Trophoblast cell (in vitro differentiated cells and primary cell): ENCODE measurements around the gene KCNT1.

Experiments
- DNase-seq, 2 donors: peaks; one replicate each; pipeline ENCODE4 v3.0.0-alpha.2; 2016
- H2AFZ ChIP-seq: 2 replicates; pipeline ENCODE4 v1.6.1; 2013; ENCODE audit warnings: low read length, moderate library complexity, mild to moderate bottlenecking; ENCODE audit not compliant: insufficient read depth, poor library complexity
- H2AK5ac ChIP-seq: 2 replicates; pipeline ENCODE4 v1.6.1; 2013; ENCODE audit warnings: mild to moderate bottlenecking, low read length
- H2BK120ac ChIP-seq: 2 replicates; pipeline ENCODE4 v1.6.1; 2013; ENCODE audit warnings: low read length, mild to moderate bottlenecking, moderate library complexity; ENCODE audit not compliant: insufficient read depth, poor library complexity
- H2BK12ac ChIP-seq: 2 replicates; pipeline ENCODE4 v1.6.1; 2013; ENCODE audit warnings: mild to moderate bottlenecking, low read length, moderate library complexity
- H2BK5ac ChIP-seq: 2 replicates; pipeline ENCODE4 v1.6.1; 2013; ENCODE audit warnings: low read length, low read depth, moderate library complexity, mild to moderate bottlenecking; ENCODE audit not compliant: poor library complexity
- H3K14ac ChIP-seq: 2 replicates; pipeline ENCODE4 v1.6.1; 2013; ENCODE audit warnings: mild to moderate bottlenecking, low read length
- H3K18ac ChIP-seq: 2 replicates; pipeline ENCODE4 v1.6.1; 2013; ENCODE audit warnings: mild to moderate bottlenecking, low read length
- H3K23ac ChIP-seq: 2 replicates; pipeline ENCODE4 v1.6.1; 2013; ENCODE audit warnings: low read length
- H3K27ac ChIP-seq: 2 replicates; pipeline ENCODE4 v1.5.1; 2013; ENCODE audit warnings: low read depth, mild to moderate bottlenecking, inconsistent platforms, low read length, moderate library complexity
- H3K27me3 ChIP-seq: 2 replicates; pipeline ENCODE4 v1.6.1; 2013; ENCODE audit warnings: inconsistent platforms, mild to moderate bottlenecking, low read length, moderate library complexity; ENCODE audit not compliant: insufficient read depth
- H3K36me3 ChIP-seq, 2 experiments: 1 replicate in 1 of 2; 2 replicates in 1 of 2; pipeline ENCODE4 v1.6.1; 2013; ENCODE audit warnings: low read length in 2 of 2, mild to moderate bottlenecking in 2 of 2, moderate library complexity in 1 of 2; ENCODE audit not compliant: insufficient read depth in 2 of 2, control insufficient read depth in 1 of 2
- H3K4ac ChIP-seq: 2 replicates; pipeline ENCODE4 v1.6.1; 2013; ENCODE audit warnings: low read depth, mild to moderate bottlenecking, low read length, moderate library complexity
- H3K4me1 ChIP-seq, 2 experiments: 1 replicate in 1 of 2; 2 replicates in 1 of 2; pipeline ENCODE4 v1.6.1; 2013; ENCODE audit warnings: low read length in 2 of 2, mild to moderate bottlenecking in 2 of 2, moderate library complexity in 1 of 2; ENCODE audit not compliant: insufficient read depth in 2 of 2, control insufficient read depth in 1 of 2
- H3K4me2 ChIP-seq: 2 replicates; pipeline ENCODE4 v1.6.1; 2013; ENCODE audit warnings: inconsistent platforms, mild to moderate bottlenecking, low read length, moderate library complexity
- H3K4me3 ChIP-seq: 2 replicates; pipeline ENCODE4 v1.5.1; 2013; ENCODE audit warnings: mild to moderate bottlenecking, low read depth, low read length, inconsistent platforms
- H3K79me1 ChIP-seq: one replicate; pipeline ENCODE4 v1.6.1; 2013; ENCODE audit warnings: low read length
- H3K79me2 ChIP-seq: 2 replicates; pipeline ENCODE4 v1.6.1; 2013; ENCODE audit warnings: low read length, mild to moderate bottlenecking; ENCODE audit not compliant: control insufficient read depth, insufficient read depth, poor library complexity
- H3K9ac ChIP-seq: 2 replicates; pipeline ENCODE4 v1.6.1; 2013; ENCODE audit warnings: mild to moderate bottlenecking, low read length
- H3K9me3 ChIP-seq: 2 replicates; pipeline ENCODE4 v1.6.1; 2013; ENCODE audit warnings: low read depth, mild to moderate bottlenecking, control low read depth, inconsistent platforms, low read length; ENCODE audit not compliant: insufficient read depth
- H4K12ac ChIP-seq: 2 replicates; pipeline ENCODE4 v1.6.1; 2013; ENCODE audit warnings: low read depth, mild to moderate bottlenecking, low read length, moderate library complexity
- H4K8ac ChIP-seq: 2 replicates; pipeline ENCODE4 v1.6.1; 2013; ENCODE audit warnings: low read depth, mild to moderate bottlenecking, low read length, moderate library complexity
- H4K91ac ChIP-seq: one replicate; pipeline ENCODE4 v1.6.1; 2013; ENCODE audit warnings: low read depth, mild to moderate bottlenecking, low read length, moderate library complexity
- WGBS: extraction: QIAGEN DNeasy Blood & Tissue Kit; methylation state at CpG from one replicate; pipeline ENCODE4 v1.1.7; 2013; ENCODE audit warnings: missing lambda C conversion rate; ENCODE audit not compliant: insufficient read length, insufficient coverage; ENCODE audit errors: extremely low coverage; 5-methylcytosine and 5-hydroxymethylcytosine counted together

The KCNT1 gene

GRCh38 chr9:135717410-135717809, 15.4 kb downstream of the KCNT1 start:
- Histone ChIP-seq H2BK120ac (no peak overlapping the region), H3K27me3 (peaks cover 5% of the 10 kb centered on the region), H3K9ac (no peak overlapping the region), H3K36me3 (no peaks in the 10 kb centered on the region), H3K4me1 (peaks cover 0 to 2% of the 10 kb centered on the region in 2 experiments), H2BK5ac (no peak overlapping the region), H3K14ac (no peak overlapping the region), H3K79me2 (no peaks in the 10 kb centered on the region), H3K9me3 (no peaks in the 10 kb centered on the region), H3K23ac (no peak overlapping the region), H4K91ac (no peak overlapping the region), H3K18ac (no peak overlapping the region), H2AK5ac (no peak overlapping the region), H3K4ac (no peak overlapping the region), H4K12ac (no peak overlapping the region), H4K8ac (no peak overlapping the region), H2AFZ (no peak overlapping the region), H3K27ac (no peak overlapping the region), H2BK12ac (no peak overlapping the region), H3K79me1 (no peaks in the 10 kb centered on the region), H3K4me2 (no peak overlapping the region), H3K4me3 (no peak overlapping the region)
- no peak for DNase-seq
- WGBS: no CpG with 5 or more reads among the region's 13 CpGs

DNA sequence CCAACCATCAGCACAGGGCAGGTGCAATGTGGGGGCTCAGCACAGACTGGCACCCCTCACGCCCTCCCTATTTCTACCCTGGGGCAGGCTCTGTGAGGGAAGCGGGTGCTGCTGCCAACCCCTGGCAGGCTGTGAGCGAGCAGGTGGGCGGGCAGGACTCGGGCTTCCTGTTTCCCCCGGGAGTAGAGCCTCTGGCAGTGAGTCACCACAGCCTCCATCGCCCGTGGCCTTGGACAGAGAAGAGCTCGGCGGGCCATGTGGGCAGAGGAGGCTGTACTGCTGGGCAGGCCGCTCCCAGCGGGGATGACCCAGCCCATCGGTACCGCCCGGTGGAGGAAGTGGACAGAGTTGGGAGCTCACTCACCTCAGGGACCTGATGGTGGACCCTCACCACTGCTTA, 16.6 kb downstream of the KCNT1 start:
- no peak overlapping the region for H4K91ac ChIP-seq
- peaks cover 0 to 2% of the 10 kb centered on the region in 2 experiments for H3K4me1 ChIP-seq
- no peaks in the 10 kb centered on the region for H3K79me2 ChIP-seq
- no peak overlapping the region for H3K4ac ChIP-seq
- H2BK5ac ChIP-seq: no peak overlapping the region
- no peak overlapping the region for H3K14ac ChIP-seq
- H2BK120ac ChIP-seq: no peak overlapping the region
- H4K12ac ChIP-seq: no peak overlapping the region
- no peak overlapping the region for H4K8ac ChIP-seq
- no peak overlapping the region for H2BK12ac ChIP-seq
- no peak overlapping the region for H3K18ac ChIP-seq
- H3K9me3 ChIP-seq: no peaks in the 10 kb centered on the region
- no peaks in the 10 kb centered on the region for H3K79me1 ChIP-seq
- no peak for DNase-seq
- H3K36me3 ChIP-seq: no peaks in the 10 kb centered on the region
- WGBS: no CpG with 5 or more reads among the region's 15 CpGs
- H3K27me3 ChIP-seq: peaks cover 5% of the 10 kb centered on the region
- H2AK5ac ChIP-seq: no peak overlapping the region
- H3K27ac ChIP-seq: no peak overlapping the region
- H2AFZ ChIP-seq: no peak overlapping the region
- H3K4me2 ChIP-seq: no peak overlapping the region
- H3K9ac ChIP-seq: no peak overlapping the region
- H3K23ac ChIP-seq: no peak overlapping the region
- H3K4me3 ChIP-seq: no peak overlapping the region

GRCh38 chr9:135719472-135719871, 17.5 kb downstream of the KCNT1 start:
- Histone ChIP-seq H3K27ac (no peak overlapping the region), H3K9me3 (no peaks in the 10 kb centered on the region), H4K91ac (no peak overlapping the region), H3K79me2 (no peaks in the 10 kb centered on the region), H3K4ac (no peak overlapping the region), H2AFZ (no peak overlapping the region), H3K36me3 (no peaks in the 10 kb centered on the region), H2BK5ac (no peak overlapping the region), H3K18ac (no peak overlapping the region), H2AK5ac (no peak overlapping the region), H3K14ac (no peak overlapping the region), H3K79me1 (no peaks in the 10 kb centered on the region), H3K23ac (no peak overlapping the region), H4K8ac (no peak overlapping the region), H3K9ac (no peak overlapping the region), H2BK12ac (no peak overlapping the region), H3K4me3 (no peak overlapping the region), H3K4me2 (no peak overlapping the region), H4K12ac (no peak overlapping the region), H2BK120ac (no peak overlapping the region), H3K4me1 (peaks cover 0 to under 1% of the 10 kb centered on the region in 2 experiments), H3K27me3 (peaks cover 5% of the 10 kb centered on the region)
- WGBS: no CpG with 5 or more reads among the region's 9 CpGs
- DNase-seq: no peak

DNA sequence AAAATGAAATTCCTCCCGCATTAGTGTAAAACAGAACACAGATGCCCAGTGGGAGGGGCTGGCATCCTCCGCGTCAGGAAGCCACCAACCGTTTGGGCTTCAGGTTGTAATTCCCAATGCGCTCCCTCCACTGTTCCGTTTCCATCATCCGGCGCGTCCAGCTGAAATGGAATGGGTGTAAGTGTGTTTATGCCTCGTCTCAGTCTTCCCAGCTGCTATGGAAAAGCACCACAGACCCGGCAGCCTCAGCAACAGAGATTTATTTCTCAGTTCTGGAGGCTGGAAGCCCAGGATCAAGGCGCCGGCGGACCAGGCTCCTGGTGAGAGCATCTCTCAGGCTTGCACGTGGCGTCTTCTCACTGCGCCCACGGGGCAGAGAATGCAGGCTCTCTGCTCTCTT, 20.4 kb downstream of the KCNT1 start:
- Histone ChIP-seq H3K27me3 (no peaks in the 10 kb centered on the region), H3K4me2 (no peak overlapping the region), H3K9me3 (no peaks in the 10 kb centered on the region), H2AFZ (no peak overlapping the region), H2BK12ac (no peak overlapping the region), H4K91ac (no peak overlapping the region), H3K14ac (no peak overlapping the region), H3K4me1 (no peaks in the 10 kb centered on the region), H4K12ac (no peak overlapping the region), H3K79me1 (no peaks in the 10 kb centered on the region), H3K23ac (no peak overlapping the region), H3K4me3 (no peak overlapping the region), H3K4ac (no peak overlapping the region), H2AK5ac (no peak overlapping the region), H2BK120ac (no peak overlapping the region), H3K9ac (no peak overlapping the region), H3K79me2 (no peaks in the 10 kb centered on the region), H3K18ac (no peak overlapping the region), H3K36me3 (no peaks in the 10 kb centered on the region), H2BK5ac (no peak overlapping the region), H3K27ac (no peak overlapping the region), H4K8ac (no peak overlapping the region)
- DNase-seq: no peak
- no CpG with 5 or more reads among the region's 18 CpGs for WGBS
